ENCODE data around the gene NRG3.

DNA sequence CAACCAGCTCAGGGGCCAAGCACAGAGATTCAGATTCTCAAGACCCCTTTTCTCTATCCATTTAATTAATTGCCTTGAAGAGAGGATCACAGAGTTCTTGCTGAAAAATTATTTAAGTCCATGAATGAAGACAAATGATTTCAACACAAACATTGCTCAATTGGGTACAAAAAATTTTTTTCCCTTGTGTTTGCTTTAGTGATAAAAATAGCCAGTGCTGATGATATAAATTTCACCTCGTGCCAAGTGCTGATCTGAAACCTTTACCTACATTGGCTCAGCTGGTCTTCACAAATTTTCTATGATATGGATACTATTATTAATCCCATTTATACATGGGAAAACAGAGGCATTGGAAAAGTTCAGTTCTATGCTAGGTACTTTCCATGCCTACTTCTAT lies 377.1 kb downstream of the NRG3 start:
- TF ChIP-seq, protein P1, sequence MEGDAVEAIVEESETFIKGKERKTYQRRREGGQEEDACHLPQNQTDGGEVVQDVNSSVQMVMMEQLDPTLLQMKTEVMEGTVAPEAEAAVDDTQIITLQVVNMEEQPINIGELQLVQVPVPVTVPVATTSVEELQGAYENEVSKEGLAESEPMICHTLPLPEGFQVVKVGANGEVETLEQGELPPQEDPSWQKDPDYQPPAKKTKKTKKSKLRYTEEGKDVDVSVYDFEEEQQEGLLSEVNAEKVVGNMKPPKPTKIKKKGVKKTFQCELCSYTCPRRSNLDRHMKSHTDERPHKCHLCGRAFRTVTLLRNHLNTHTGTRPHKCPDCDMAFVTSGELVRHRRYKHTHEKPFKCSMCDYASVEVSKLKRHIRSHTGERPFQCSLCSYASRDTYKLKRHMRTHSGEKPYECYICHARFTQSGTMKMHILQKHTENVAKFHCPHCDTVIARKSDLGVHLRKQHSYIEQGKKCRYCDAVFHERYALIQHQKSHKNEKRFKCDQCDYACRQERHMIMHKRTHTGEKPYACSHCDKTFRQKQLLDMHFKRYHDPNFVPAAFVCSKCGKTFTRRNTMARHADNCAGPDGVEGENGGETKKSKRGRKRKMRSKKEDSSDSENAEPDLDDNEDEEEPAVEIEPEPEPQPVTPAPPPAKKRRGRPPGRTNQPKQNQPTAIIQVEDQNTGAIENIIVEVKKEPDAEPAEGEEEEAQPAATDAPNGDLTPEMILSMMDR (IDR thresholded peaks at IDR 0.05; ENCODE audit: insufficient read depth, low read length), result no peak
- TF ChIP-seq POLR2AphosphoS5 (IDR thresholded peaks at IDR 0.05; ENCODE audit: low read depth), result no peak
